Esophagus muscularis mucosa (tissue), 3 donors: ENCODE results near the gene PEAR1.

Experiments
- POLR2A ChIP-seq: fragments of 450-650 bp; IDR thresholded peaks from one replicate; pipeline ENCODE4 v1.6.1; 2017; ENCODE audit warnings: antibody characterized with exemption, moderate library complexity, mild to moderate bottlenecking, low read depth
- POLR2AphosphoS5 ChIP-seq, 2 donors: sonication (generic); formaldehyde crosslinking; IDR thresholded peaks; one replicate each; pipeline ENCODE4 v1.6.1; 2017; ENCODE audit warnings: antibody characterized with exemption in 2 of 2
- TF ChIP-seq, protein P1 (sequence below), 3 experiments: fragments of 200-600 bp in 2 of 3; fragments of 450-650 bp in 1 of 3; sonication (generic) in 2 of 3; IDR thresholded peaks; one replicate each; pipeline ENCODE4 v1.5.1; 2017 to 2019; ENCODE audit warnings: antibody characterized with exemption in 3 of 3, mild to moderate bottlenecking in 2 of 3, moderate library complexity in 1 of 3

GRCh38 chr1:156853761-156854160 is 39.8 kb upstream of the PEAR1 start:
- TF ChIP-seq, protein P1, sequence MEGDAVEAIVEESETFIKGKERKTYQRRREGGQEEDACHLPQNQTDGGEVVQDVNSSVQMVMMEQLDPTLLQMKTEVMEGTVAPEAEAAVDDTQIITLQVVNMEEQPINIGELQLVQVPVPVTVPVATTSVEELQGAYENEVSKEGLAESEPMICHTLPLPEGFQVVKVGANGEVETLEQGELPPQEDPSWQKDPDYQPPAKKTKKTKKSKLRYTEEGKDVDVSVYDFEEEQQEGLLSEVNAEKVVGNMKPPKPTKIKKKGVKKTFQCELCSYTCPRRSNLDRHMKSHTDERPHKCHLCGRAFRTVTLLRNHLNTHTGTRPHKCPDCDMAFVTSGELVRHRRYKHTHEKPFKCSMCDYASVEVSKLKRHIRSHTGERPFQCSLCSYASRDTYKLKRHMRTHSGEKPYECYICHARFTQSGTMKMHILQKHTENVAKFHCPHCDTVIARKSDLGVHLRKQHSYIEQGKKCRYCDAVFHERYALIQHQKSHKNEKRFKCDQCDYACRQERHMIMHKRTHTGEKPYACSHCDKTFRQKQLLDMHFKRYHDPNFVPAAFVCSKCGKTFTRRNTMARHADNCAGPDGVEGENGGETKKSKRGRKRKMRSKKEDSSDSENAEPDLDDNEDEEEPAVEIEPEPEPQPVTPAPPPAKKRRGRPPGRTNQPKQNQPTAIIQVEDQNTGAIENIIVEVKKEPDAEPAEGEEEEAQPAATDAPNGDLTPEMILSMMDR (IDR thresholded peaks at IDR 0.05) = no peak
- TF ChIP-seq POLR2AphosphoS5 (IDR thresholded peaks at IDR 0.05) (no peak), POLR2A (no peak)
